GM11168 (cell line): ENCODE results near the gene C20orf144.

ENCODE experiments used
- in situ Hi-C: fragments of 300-500 bp; cut with MboI; formaldehyde crosslinking; loops from one replicate; pipeline ENCODE4 v1.12.0; 2022; ENCODE audit warnings: low sequenced_read_pairs; ENCODE audit not compliant: unreplicated experiment

Gene C20orf144

DNA sequence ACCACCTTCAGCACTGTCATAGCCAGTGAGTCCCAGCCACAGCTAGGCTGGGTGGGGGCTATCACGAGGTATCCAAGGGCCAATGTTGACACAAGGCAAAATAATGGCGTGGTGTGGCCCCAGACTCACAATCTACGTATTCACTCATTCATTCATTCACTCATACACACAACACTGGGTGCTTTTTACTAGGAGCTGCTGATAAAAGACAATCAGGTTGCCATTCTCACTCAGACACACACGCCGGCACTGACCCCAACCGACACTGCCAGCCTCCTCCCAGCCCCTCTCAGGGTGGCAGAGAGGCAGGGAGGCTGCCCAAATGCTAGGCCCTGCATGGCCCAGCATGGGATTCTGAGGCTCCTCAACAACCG, 1.5 kb upstream of the C20orf144 start:
- in situ Hi-C loops, result no loop called here

DNA sequence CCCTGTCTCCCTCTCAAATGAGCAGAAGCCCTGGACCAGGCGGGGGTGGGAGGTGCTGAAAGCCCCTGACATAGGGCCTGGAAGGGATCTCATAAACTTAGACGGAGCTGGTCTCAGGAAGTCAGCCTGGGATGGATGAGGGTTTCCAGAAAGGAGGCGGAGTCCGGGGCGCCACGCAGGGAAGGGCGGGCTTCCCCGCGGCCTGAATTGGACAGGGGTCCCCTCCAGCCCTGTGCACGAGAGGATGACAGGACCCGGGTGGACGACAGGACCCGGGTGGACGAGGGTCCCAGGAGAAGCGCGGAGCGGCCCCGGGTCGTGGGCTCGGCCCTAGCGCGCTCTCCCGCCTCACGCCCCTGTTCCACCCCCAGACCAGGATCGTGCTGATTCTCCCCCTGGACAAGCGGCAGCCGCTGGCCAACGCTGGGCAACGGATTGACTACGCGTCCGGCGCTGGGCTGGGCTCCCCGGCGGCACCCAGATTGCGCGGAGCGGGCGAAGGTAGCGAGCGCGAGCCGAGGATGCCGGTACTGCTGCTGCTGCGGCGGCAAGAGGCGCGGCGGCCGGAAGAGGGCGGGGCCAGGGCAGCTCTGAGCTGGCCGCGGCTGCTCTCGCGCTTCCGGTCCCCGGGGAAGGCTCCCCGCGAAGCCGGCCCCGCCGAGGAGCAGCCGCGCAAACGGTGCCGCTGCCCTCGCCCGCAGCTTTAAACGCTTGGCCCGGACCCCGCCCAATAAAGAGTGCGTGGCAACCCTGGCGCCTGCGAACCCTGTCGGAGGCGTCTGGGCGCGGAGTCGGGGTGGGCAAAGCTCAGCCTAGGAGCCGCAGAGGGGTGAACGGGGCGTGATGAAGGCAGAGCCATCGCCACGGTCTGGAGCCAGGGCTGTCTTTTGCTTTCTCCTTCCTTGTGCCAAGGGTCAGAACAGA, 1.3 kb downstream of the C20orf144 start:
- in situ Hi-C loops, result no loop called here

DNA sequence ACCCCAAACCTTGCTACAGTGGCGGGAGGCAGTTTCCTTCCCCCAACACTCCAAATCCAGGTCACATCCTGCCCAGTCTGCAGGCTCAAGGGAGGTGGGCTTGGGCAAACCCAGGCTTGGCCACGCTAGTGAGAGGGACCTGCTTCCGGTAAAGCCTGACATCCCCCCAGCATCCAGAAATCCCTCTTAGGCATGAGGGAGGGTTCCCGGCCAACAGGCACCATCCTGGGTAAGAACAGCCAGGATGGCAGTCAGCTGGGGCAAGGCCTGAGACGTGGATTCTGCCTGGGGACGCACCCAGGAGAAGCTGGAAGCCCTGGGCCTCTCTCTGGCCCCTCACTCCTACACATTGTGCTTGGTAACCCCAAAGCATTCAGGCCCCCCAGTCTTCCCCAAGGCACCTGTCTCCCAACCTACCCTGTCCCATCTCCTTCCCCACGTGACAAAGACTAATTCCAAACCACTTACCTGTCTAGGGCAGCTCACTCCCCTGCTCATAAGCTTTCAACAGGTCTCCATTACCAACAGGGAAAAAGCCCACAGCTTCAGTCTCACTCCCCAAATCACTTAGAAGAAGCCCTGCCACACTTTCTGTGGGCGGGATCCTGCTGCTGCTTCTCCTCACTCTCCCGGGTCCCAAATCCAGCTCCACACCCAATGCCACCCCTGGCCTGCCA, 2.1 kb downstream of the C20orf144 start:
- in situ Hi-C loops, result no loop called here

DNA sequence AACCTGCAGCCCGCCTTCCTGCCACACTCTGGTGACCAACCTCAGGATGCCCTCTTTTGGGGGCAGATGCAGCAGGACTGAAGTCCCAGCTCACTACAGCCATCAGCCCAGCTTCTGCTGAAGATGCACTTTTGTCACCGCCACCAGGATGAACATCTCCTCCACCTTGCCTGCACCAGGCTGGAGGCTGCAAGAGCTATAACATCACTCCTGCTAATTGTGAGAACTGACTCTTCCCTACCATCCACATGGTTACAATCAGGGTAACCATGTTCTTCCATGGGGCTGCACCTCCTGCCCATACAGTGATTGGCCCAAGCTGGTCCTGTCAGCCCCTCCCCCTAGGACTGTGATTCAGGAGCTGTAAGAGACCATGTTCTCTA, 2.6 kb downstream of the C20orf144 start:
- in situ Hi-C loops, result no loop called here

DNA sequence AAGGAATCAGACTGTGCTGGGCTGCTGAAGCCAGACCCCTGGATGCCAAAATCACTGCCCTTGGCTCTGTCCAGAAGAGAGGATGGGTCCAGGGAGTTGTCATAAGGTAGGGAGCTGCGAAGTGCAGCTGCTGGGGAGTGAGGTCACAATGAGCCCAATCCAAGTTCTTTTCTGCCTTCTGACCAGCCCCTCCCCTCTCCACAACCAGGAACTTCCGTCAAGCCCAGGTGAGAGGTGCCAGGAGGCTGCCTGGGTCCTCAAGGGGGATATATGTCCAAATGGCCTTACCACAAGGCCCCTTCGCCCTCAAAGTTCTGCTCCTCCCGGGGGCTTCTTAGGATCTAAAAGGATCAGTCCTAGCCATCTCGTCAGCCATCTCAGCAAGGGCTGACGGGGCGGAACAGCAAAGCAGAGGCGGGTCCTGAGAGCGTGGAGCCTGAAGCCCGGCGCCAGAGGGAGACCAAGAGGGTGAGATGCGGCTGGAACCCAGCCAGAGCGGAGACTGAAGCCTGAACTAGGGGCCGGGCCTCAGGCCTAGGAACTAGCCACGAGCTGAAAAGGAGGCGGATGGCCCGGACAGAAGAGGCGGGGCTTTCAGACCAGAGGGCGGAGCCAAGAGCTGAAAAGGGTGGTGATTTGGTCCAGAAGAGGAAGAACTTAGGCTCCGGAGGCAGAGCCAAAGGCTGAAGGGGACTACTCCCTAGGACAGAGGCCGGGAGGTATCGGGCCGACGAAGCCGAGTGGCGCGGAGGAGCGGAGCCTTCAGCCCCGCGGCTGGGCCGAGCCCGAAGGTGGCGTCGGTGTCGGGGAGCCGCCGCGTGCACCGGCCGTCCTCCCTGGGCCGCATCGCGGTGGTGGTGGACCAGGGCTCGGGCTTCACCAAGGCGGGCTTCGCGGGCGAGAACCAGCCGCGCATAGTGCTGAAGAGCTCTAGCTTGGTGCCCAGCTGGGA, 4.4 kb downstream of the C20orf144 start, which contains the start of gene ACTL10:
TSS of gene ACTL10 (plus strand) at position 651 of the 952 bp plus-strand sequence. CDS start 555 bp downstream, outside the sequence.
- in situ Hi-C loops, result no loop called here

DNA sequence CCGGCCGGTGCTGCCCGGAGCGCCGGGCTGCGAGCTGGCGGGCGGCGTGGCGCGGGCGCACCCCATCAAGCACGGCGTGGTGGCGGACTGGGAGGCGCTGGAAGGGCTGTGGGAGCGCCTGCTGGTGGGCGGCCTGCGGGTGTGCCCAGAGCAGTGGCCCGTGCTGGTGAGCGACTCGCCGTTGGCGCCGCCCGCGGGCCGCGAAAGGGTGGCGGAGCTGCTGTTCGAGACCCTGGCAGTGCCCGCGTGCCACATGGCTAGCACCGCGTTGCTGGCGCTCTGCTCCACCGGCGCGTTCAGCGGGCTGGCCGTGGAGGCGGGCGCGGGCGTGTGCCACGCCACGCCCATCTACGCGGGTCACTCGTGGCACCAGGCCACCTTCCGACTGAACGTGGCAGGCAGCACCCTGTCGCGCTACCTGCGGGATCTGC, 5.1 kb downstream of the C20orf144 start:
- in situ Hi-C loops, result no loop called here

DNA sequence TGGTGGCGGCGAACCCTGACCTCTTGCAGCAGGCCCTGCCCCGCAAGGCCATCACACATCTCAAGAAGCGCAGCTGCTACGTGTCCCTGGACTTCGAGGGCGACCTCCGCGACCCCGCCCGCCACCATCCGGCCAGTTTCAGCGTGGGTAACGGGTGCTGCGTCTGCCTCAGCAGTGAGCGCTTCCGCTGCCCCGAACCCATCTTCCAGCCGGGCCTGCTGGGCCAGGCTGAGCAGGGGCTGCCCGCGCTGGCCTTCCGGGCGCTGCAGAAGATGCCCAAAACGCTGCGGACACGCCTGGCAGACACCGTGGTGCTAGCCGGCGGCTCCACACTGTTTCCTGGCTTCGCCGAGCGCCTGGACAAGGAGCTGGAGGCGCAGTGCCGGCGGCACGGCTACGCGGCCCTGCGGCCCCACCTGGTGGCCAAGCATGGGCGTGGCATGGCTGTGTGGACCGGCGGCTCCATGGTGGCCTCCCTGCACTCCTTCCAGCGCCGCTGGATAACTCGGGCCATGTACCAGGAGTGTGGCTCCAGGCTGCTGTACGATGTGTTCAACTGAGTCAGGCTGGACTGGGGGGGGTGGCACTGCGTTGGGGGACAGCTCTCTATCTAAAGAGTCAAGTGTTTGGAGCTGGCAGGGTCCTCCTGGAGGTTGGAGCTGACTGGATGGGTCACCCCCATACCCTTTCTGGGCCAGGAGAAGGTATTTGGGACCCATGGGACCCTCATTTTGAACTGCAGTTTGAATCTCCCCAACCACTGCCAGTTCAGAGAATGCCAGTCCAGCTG, 5.7 kb downstream of the C20orf144 start:
- in situ Hi-C loops, result no loop called here

DNA sequence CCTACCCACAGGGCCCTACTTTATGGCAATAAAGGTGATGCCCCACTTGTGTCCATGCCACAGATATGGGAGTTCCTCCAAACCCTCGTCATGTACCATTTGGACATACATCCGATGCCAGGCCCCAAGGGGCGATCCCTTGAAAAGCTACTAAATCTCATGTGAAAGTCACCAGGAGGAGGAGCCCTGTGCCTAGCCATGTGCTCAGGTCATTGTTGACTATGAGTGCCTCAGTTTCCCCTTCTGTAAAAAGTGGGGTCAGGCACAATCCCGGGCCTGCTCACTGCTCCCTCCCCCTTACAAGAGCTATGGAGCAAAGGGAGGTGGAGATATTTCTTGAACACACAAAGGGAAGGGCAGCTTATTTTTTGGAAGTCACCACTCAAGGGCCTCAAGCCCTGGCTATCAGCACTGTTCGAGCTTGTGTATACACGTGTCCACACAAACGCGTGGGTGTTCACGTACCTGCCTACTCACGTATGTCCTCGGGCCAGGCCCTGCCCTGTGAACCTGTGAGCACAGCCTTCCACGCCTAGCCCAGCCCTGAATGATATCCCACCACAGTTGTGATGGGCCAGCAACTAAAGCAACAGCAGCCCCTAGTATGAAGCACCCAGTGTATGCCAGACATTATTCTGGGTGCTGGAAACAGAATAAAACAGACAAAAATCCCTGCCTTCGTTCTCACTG, 6.5 kb downstream of the C20orf144 start:
- in situ Hi-C loops, result no loop called here

DNA sequence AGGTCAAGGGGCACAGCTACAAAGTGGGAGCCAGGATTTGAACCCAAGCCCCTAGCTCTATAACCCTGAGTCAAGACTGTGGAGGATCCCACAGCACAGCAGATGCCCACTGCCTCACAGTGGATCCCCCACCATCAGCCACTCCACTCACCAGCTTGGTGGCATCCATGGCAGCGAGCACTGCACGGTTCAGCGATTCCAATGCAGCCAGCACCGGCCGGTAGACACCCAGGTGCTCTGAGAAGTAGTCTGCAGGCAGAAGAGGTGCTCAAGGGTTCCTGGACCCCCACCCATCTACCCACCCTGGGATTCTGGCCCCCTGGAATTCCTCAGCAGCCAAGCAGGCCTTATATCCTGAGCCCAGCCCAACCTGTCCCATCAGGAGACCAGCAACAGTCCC, 7.1 kb downstream of the C20orf144 start:
- in situ Hi-C loops, result no loop called here

DNA sequence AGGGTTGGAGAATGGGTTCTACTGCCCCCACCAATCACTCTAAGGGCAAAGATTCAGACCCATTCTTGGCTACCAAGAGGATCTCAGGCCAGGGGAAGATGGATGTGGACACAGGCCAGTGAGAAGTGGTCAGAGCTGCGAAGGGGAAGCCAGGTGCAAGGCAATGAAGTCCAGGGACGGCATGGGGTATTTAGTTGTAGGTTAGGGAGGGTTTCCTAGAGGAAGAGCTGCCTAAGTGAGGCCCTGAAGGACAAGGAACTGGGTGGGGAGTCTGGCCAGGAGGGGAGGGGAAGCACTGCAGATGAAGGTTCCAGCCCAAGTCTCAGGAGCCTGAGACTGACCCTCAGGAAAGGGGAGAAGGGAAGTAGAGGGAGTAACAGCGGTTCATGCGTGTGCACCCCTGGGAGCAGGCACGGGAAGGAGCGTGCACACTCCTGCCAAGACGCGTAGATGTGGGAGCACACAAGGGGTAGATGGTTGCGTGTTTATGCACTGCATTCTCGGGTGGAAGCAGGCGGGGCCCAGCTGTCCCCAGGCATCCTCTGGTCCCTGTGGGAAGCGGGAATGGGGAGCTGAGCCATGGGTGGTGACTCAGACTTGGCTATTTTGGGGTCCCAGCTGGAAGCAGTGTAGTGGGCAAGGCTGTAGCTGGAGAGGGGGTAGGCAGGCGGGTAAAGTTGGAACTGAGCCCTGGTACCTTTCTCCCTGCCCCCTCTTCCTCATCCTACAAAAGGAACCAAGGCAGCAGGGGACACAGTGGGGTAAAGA, 7.9 kb downstream of the C20orf144 start:
- in situ Hi-C loops, result no loop called here

DNA sequence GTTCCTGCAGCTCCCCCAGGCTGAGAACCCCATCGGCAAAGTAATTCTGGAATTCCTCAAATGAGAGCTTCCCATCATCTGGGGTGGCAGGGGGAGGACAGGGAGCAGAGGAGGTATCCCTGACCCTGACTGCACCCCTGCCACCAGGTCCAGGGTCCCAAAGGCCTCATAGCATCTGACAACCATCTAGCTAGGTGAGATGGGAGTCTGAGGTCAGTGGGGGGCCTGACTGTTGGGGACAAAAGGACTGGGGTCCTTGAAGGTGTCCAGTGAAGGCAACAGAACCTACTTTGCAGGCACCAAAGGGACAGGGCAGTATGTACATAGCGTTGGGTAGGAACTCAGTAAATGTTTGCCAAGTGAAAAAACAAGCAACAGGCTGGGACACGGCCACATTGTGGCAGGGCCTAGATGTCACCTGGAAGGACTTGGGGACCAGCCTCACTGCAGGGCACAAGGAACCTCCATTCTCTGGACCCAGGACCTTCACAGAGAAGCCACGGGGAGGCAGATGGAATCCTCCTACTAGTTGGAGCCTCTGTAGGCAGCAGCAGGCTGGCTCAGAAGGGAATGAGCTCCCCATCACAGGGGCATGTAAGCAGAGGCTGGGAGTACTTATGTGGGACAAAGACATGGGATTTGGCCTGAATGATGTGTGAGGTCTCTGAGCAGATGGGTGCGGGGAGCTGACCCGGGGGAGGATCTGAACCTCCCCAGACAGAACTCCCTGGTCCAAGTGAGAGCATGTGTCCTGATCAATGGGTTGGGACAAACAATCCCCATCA, 8.8 kb downstream of the C20orf144 start:
- in situ Hi-C loops, result no loop called here

DNA sequence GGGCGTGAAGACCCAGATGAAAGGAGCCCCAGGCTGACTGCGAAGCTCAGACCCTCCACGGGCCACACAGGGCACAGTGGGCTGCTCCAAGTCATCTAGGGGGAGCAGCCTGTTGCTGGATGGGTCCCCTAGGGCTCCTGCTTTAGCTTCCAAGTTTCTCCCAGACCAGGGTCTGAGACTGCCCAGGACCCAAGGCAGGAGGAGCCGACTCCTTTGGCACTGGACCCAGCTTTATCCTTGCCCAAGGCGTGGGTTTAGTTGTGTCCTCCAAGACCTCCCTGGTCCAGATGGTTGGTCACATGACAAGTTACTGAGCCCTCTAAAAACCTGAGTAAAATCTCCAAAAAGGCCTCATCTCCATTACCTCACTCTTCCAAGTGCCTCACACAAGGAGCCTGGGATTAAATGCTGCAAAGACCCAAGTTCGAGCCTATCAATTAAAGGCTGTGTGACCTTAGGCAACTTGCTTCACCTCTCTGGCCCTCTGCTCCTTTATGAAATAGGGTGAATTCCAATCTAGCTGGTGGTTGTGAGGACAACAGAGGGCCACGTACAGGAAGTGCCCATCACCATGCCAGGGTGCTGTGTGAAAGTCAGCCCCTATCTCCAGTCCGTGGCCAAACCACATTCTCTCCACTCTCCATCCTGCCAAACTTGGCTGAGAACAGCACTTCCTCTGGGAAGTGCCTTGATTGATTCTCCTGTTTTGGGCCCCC, 9.6 kb downstream of the C20orf144 start:
- in situ Hi-C loops, result no loop called here

DNA sequence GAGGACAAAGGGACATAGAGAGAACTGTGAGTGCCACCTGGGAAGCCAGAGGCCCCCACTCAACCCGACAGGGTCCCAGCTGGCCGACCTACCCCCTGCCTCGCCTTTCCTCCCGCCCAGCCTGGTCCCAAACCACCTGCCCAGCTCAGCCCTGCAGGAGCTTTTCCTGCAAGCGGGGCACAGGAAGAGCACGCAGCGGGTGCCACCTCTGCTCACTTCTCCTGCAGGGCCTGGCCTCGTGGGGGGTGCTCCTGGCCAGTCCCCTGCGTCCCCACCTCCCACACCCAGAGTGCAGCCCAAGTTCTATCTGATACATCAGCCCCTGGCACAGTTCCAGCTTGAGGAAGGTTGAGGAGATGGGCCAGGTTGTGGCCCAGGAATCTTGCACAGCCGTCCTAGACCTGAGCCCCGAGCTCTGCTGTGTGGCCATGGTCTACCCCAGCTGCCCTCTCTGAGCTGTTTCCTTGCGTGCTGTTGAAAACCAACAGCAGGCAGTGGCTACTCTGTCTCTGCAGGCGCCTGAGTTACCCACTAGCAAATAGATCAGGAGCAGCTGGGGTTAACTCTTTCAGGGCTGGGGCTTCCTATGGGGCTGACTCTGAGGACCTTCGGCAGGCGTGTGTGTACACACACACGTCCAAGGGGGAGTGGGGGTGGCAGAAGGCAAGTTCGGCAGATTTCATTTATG, 10.4 kb downstream of the C20orf144 start:
- in situ Hi-C loops, result no loop called here

DNA sequence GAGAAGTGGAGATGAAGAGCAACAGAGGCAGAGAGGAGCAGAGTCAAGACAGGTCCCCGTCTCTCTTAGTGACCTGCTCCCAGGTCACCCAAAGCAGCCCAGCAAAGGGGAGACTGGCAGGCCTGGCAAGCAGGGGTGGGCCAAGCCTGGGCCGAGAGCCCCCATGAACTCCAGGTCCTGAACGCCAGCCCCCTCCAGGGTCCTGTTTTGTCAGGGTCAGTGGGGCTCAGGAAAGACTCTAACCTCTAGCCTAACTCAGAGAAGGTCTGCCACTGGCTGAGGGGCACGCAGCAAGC, 10.9 kb downstream of the C20orf144 start:
- in situ Hi-C loops, result no loop called here

DNA sequence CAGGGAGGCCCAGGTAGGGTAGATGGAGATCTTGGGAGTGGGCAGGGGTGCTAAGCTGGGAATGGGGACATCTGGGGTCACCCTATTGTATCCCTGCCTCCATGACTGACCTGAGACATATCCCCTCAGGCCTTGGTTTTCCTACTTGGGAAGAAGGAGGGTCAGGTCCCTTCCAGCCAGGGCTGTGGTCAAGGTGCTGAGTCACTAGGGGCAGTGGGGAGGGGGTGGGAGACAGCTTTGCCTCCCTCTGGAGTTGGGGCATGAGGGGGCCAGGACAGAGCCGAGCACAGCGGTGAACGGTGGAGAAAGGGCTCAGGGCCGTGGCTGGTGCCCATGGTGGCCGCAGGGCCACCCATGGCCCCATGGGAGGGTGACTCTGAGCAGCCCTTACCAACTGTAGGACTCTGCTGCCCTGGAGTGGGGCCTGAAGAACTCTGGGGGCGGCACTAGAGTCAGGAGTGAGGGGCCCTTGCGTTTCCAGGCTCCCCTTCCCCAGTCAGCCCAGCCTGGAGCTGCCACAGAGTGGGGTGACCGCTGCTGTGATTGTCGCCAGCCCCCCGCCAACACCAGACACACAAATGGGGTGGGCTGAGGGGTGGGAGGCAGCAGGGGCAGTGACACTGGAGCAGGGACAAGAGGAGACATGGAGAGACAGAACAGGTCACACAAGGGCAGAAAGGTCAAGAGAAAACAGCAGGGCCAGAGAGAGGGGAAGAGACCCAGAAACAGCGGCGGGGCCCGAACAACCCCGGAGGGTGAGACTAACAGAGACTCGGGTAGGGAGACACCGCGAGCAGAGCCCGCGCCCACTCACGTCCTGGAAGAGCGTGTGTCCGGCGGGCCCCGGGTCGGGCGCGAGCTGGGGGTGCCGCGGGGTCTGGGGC, 11.5 kb downstream of the C20orf144 start:
- in situ Hi-C loops, result no loop called here
